ENCODE results near the gene LRRC8C. TPM values are rescaled to one million over a fixed set of nuclear protein-coding genes. Genes with fewer than 3 reads are reported as not detected.

The LRRC8C gene
- total RNA-seq, 3 donors from 2014 or later: 1.5 to 5.0 (median 3.0) TPM

DNA sequence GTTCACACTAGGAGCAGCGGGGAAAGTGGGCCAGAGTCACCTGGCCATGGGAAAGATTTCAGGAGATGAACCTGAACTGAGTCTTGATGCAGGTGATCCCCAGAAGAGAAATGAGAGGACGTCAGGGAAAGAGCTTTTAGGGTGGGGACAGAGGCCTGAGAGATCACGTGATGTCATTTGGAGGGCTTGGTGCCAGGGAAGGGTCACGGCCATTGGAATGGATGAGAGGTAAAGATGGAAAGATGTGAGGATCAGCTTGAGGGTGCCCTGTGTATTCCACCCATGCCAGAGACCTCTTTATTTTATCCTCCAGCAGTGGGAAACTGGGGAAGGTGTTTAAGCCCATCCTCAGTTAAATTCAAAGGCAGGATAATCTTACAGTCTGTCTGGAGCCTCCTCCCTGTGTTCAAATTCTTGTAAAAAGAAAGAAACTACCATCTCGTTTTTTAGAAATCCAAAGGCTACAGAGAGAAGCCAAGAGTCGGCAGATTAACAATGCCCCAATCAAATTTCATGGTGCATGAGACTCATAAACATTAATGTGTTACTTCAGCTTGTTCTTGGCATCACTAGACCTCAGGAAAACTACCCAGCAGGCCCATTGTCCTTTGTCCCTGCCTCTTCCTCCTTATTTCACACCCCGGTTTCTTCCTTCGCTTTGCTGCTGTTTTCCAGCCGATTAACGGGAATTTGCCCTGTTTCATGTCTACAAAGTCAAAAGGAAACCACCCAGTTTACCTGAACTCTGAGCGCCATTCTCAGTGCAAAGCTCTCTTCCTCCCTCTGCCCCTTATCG lies 94.8 kb downstream of the LRRC8C start:
- DNase-seq: no peak
- intact Hi-C loops (cut with DNase I, micrococcal nuclease): no loop called here
- Histone ChIP-seq H3K4me3 (no peak overlapping the region), H3K4me1 (ENCODE audit: low read depth) (no peaks in the 10 kb centered on the region), H3K9me3 (no peaks in the 10 kb centered on the region), H3K36me3 (ENCODE audit: low read depth) (no peaks in the 10 kb centered on the region)
- no peak for ATAC-seq
- TF ChIP-seq, protein P1, sequence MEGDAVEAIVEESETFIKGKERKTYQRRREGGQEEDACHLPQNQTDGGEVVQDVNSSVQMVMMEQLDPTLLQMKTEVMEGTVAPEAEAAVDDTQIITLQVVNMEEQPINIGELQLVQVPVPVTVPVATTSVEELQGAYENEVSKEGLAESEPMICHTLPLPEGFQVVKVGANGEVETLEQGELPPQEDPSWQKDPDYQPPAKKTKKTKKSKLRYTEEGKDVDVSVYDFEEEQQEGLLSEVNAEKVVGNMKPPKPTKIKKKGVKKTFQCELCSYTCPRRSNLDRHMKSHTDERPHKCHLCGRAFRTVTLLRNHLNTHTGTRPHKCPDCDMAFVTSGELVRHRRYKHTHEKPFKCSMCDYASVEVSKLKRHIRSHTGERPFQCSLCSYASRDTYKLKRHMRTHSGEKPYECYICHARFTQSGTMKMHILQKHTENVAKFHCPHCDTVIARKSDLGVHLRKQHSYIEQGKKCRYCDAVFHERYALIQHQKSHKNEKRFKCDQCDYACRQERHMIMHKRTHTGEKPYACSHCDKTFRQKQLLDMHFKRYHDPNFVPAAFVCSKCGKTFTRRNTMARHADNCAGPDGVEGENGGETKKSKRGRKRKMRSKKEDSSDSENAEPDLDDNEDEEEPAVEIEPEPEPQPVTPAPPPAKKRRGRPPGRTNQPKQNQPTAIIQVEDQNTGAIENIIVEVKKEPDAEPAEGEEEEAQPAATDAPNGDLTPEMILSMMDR (IDR thresholded peaks at IDR 0.05): no peak

DNA sequence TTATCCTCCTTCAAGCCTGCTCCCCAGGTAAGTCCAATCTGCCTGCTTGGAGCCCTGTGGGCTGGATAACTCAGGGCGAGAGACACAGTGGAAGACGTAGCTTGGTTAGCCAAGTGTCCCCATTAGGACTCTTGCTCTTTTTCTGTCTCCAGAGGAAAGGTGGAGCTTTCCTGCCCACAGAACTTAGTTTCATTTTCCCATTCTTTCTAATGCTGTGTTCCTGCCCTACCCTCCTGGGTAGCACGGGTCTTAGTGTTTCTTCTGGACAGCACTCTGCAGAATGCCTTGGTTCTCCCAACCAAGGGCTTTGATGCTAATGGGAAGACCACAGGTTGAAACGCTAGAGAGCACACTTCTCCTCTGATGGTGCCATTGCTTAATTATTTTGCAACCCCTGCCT lies 95.5 kb downstream of the LRRC8C start:
- no peaks in the 10 kb centered on the region for H3K36me3 ChIP-seq (ENCODE audit: low read depth)
- no peak for DNase-seq
- intact Hi-C loops (cut with DNase I, micrococcal nuclease): no loop called here

DNA sequence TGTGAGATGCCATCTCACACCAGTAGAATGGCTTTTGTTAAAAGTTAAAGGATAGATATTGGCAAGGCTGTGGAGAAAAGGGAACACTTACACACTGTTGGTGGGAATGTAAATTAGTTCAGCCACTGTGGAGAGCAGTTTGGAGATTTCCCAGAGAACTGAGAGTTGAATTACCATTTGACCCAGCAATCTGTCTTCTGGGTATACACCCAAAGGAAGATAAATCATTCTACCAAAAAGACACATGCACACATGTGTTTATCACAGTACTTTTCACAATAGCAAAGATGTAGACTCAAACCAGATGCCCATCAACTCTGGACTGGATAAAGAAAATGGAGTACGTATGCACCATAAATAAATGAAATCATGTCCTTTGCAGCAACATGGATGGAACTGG lies 99.3 kb downstream of the LRRC8C start:
- Histone ChIP-seq H3K9me3 (no peaks in the 10 kb centered on the region), H3K36me3 (ENCODE audit: low read depth) (no peaks in the 10 kb centered on the region), H3K4me3 (no peak overlapping the region), H3K4me1 (ENCODE audit: low read depth) (no peaks in the 10 kb centered on the region)
- TF ChIP-seq, protein P1 (IDR thresholded peaks at IDR 0.05): no peak
- DNase-seq: no peak
- no peak for ATAC-seq
- intact Hi-C loops (cut with DNase I, micrococcal nuclease): no loop called here

More for the DNA sequence above, 95.5 kb downstream of the LRRC8C start:
- H3K4me1 ChIP-seq (ENCODE audit: low read depth): no peaks in the 10 kb centered on the region
- TF ChIP-seq, protein P1 (IDR thresholded peaks at IDR 0.05): no peak
- H3K9me3 ChIP-seq: no peaks in the 10 kb centered on the region
- no peak for ATAC-seq
- no peak overlapping the region for H3K4me3 ChIP-seq

DNA sequence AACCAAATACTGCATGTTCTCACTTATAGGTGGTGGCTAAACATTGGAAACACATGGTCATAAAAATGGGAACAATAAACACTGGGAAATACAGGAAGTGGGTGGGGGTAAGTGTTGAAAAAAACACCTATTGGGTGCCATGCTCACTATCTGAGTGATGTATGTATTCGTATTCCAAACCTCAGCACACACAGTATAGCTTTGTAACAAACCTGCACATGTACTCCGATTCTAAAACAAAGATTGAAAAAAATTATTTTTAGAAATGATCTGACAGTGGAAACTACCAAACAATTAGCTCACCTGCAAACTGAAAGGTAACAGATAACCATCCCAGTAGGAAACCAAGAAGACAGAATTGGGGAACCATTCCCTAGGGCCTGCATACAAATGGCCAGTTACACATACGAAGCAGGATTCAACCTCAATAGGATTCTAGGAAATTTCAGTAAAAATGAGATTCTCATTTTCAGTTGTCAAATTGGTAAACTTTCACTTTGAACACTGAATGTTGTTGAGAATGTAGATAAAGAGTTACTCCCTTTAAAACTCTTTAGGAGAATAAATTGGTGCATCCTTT lies 99.8 kb downstream of the LRRC8C start:
- DNase-seq (no peak), ATAC-seq (no peak)
- Histone ChIP-seq H3K4me3 (no peak overlapping the region), H3K36me3 (ENCODE audit: low read depth) (no peaks in the 10 kb centered on the region), H3K9me3 (no peaks in the 10 kb centered on the region), H3K4me1 (ENCODE audit: low read depth) (no peaks in the 10 kb centered on the region)
- TF ChIP-seq, protein P1 (IDR thresholded peaks at IDR 0.05): no peak
- intact Hi-C loops (cut with DNase I, micrococcal nuclease): no loop called here

DNA sequence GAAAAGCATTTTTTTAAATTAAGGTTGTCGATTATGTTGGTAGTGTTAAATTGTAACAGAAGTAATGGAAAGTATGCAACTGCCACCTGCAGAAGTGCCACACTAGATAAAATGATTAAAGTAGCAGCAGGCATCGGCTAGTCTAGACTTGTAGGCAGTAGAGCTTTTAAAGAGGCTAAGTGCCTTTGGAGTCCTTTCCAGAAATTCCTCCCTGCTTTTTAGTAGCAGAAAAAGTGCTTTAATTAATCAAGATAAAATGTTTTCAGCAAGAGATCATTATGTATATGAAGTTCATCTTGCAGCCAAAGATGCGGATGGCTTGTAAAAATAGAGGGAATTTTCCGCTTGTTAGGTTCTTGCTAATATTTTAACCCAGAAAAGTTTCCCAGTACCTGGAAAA lies 100.8 kb downstream of the LRRC8C start:
- TF ChIP-seq, protein P1 (IDR thresholded peaks at IDR 0.05): no peak
- no peaks in the 10 kb centered on the region for H3K9me3 ChIP-seq
- no peak for DNase-seq
- H3K4me3 ChIP-seq: no peak overlapping the region
- intact Hi-C loops (cut with DNase I, micrococcal nuclease): no loop called here
- H3K4me1 ChIP-seq (ENCODE audit: low read depth): no peaks in the 10 kb centered on the region
- H3K36me3 ChIP-seq (ENCODE audit: low read depth): no peaks in the 10 kb centered on the region
- ATAC-seq: no peak
